IMR-90 (cell line): ENCODE measurements around the gene RBMS3. TPM values are rescaled to one million over a fixed set of nuclear protein-coding genes. Genes with fewer than 3 reads are reported as not detected.

Experiments
- ATAC-seq: fragments of 200-7000 bp; cut with Tn5 transposase; 2 replicates; pipeline ENCODE4 v1.9.1; 2020; ENCODE audit warnings: low read depth, mild to moderate bottlenecking, moderate library complexity
- BruUV-seq: library from RNA; stranded (reverse); fragments of 400-500 nt; replicated peaks from 2 replicates; lab custom pipeline; 2021; lab: Mats Ljungman, UMichigan
- CTCF ChIA-PET: fragments of 300-600 bp; formaldehyde crosslinking; extraction: SDS; loops from one replicate; lab custom pipeline; 2021; ENCODE audit warnings: antibody characterized with exemption; lab: Yijun Ruan, JAX
- POLR2A ChIA-PET: fragments of 300-600 bp; sonication (Branson Sonifier 250); formaldehyde crosslinking; loops from one replicate; lab custom pipeline; 2022; ENCODE audit warnings: antibody characterized with exemption; ENCODE audit not compliant: unreplicated experiment; lab: Charles Lee
- DNase-seq: peaks from one replicate; pipeline ENCODE4 v3.0.0; 2013
- H2AFZ ChIP-seq: replicated peaks from 2 replicates; pipeline ENCODE3; 2013; ENCODE audit warnings: low read length, mild to moderate bottlenecking; ENCODE audit not compliant: poor library complexity
- H2AK5ac ChIP-seq: 2 replicates; pipeline ENCODE4 v1.6.1; 2013; ENCODE audit warnings: low read depth, low read length, inconsistent platforms
- H2AK9ac ChIP-seq: replicated peaks from 2 replicates; pipeline ENCODE3; 2013; ENCODE audit warnings: mild to moderate bottlenecking, low read depth, low read length, moderate library complexity; ENCODE audit not compliant: poor library complexity
- H2BK120ac ChIP-seq: 2 replicates; pipeline ENCODE4 v1.6.1; 2013; ENCODE audit warnings: low read depth, low read length, inconsistent platforms
- H2BK15ac ChIP-seq: 3 replicates; pipeline ENCODE4 v1.6.1; 2013; ENCODE audit warnings: low read depth, low read length, inconsistent platforms
- H2BK20ac ChIP-seq: 2 replicates; pipeline ENCODE4 v1.6.1; 2013; ENCODE audit warnings: low read depth, mild to moderate bottlenecking, inconsistent platforms, low read length, moderate library complexity
- H2BK5ac ChIP-seq: 2 replicates; pipeline ENCODE4 v1.6.1; 2013; ENCODE audit warnings: mild to moderate bottlenecking, low read depth, low read length, inconsistent platforms; ENCODE audit not compliant: poor library complexity, severe bottlenecking
- H3K14ac ChIP-seq: replicated peaks from 2 replicates; pipeline ENCODE4 v1.6.1; 2013; ENCODE audit warnings: low read depth, low read length, inconsistent platforms
- H3K18ac ChIP-seq: 2 replicates; pipeline ENCODE4 v1.6.1; 2013; ENCODE audit warnings: low read depth, low read length, control low read depth
- H3K23ac ChIP-seq: 2 replicates; pipeline ENCODE4 v1.6.1; 2013; ENCODE audit warnings: low read depth, low read length, inconsistent platforms
- H3K27ac ChIP-seq: 2 replicates; pipeline ENCODE4 v1.5.1; 2013; ENCODE audit warnings: mild to moderate bottlenecking, control low read depth, low read length; ENCODE audit not compliant: insufficient read depth
- H3K27me3 ChIP-seq: 2 replicates; pipeline ENCODE4 v1.6.1; 2013; ENCODE audit warnings: low read length; ENCODE audit not compliant: control insufficient read depth, insufficient read depth
- H3K36me3 ChIP-seq: 2 replicates; pipeline ENCODE4 v1.6.1; 2013; ENCODE audit warnings: low read length, mixed read lengths; ENCODE audit not compliant: control insufficient read depth, insufficient read depth
- H3K4ac ChIP-seq: 2 replicates; pipeline ENCODE4 v1.6.1; 2013; ENCODE audit warnings: low read depth, low read length, inconsistent platforms
- H3K4me1 ChIP-seq: 2 replicates; pipeline ENCODE4 v1.6.1; 2013; ENCODE audit warnings: low read length, mixed read lengths; ENCODE audit not compliant: control insufficient read depth, insufficient read depth
- H3K4me2 ChIP-seq: 2 replicates; pipeline ENCODE4 v1.6.1; 2013; ENCODE audit warnings: low read depth, mild to moderate bottlenecking, control low read depth, low read length, moderate library complexity
- H3K4me3 ChIP-seq: 2 replicates; pipeline ENCODE4 v1.5.1; 2013; ENCODE audit warnings: low read depth, mild to moderate bottlenecking, control low read depth, low read length, moderate library complexity; ENCODE audit not compliant: insufficient read depth
- H3K56ac ChIP-seq: 2 replicates; pipeline ENCODE4 v1.6.1; 2013; ENCODE audit warnings: low read length, inconsistent platforms; ENCODE audit not compliant: insufficient read depth; ENCODE audit errors: extremely low read depth
- H3K79me1 ChIP-seq, 2 experiments: 2 replicates each; pipeline ENCODE4 v1.6.1; 2013; ENCODE audit warnings: low read length in 2 of 2, inconsistent platforms in 1 of 2, low read depth in 1 of 2
- H3K9ac ChIP-seq: 2 replicates; pipeline ENCODE4 v1.6.1; 2013; ENCODE audit warnings: low read depth, low read length, control low read depth
- H3K9me1 ChIP-seq: 2 replicates; pipeline ENCODE4 v1.6.1; 2013; ENCODE audit warnings: low read length, inconsistent platforms; ENCODE audit not compliant: insufficient read depth
- H3K9me3 ChIP-seq: 2 replicates; pipeline ENCODE4 v1.6.1; 2013; ENCODE audit warnings: low read length; ENCODE audit not compliant: control insufficient read depth, insufficient read depth
- H4K20me1 ChIP-seq: 2 replicates; pipeline ENCODE4 v1.6.1; 2013; ENCODE audit warnings: low read length, inconsistent platforms; ENCODE audit not compliant: insufficient read depth
- H4K5ac ChIP-seq: 2 replicates; pipeline ENCODE4 v1.6.1; 2013; ENCODE audit warnings: mild to moderate bottlenecking, low read depth, low read length, control low read depth
- H4K8ac ChIP-seq, 2 experiments: 2 replicates each; pipeline ENCODE4 v1.6.1; 2013; ENCODE audit warnings: low read depth in 2 of 2, low read length in 2 of 2, control low read depth in 1 of 2, inconsistent platforms in 1 of 2
- H4K91ac ChIP-seq: 2 replicates; pipeline ENCODE4 v1.6.1; 2013; ENCODE audit warnings: low read depth, low read length, inconsistent platforms; ENCODE audit not compliant: insufficient read depth
- MAFK ChIP-seq: IDR thresholded peaks from 2 replicates; pipeline ENCODE4 v1.6.1; 2012; ENCODE audit warnings: low read depth, low read length, improper control_type of control experiment
- MXI1 ChIP-seq: IDR thresholded peaks from 2 replicates; pipeline ENCODE4 v1.6.1; 2012; ENCODE audit warnings: low read depth, mild to moderate bottlenecking, low read length, moderate library complexity, borderline replicate concordance
- WGBS, 2 experiments: methylation state at CpG; one replicate each; pipeline versions ENCODE4 v1.1.5 to v1.1.7; 2013; ENCODE audit warnings: missing lambda C conversion rate in 2 of 2; ENCODE audit not compliant: insufficient read length in 1 of 2; ENCODE audit errors: extremely low coverage in 2 of 2; 5-methylcytosine and 5-hydroxymethylcytosine counted together
- dilution Hi-C: fragments of 300-500 bp; cut with HindIII; formaldehyde crosslinking; loops from one replicate; pipeline ENCODE4 v1.14.3; 2018; ENCODE audit warnings: low sequenced_read_pairs; ENCODE audit not compliant: unreplicated experiment
- in situ Hi-C: fragments of 300-500 bp; cut with MboI; formaldehyde crosslinking; loops from 3 replicates; pipeline ENCODE4 v1.14.3; 2019; ENCODE audit warnings: low sequenced_read_pairs, inconsistent platforms, mixed read lengths
- intact Hi-C: fragments of 100-400 bp; cut with micrococcal nuclease; formaldehyde crosslinking; loops from 2 replicates; pipeline ENCODE4 v1.10.0; 2022
- polyA plus RNA-seq, 3 experiments: library from polyadenylated mRNA; depleted of rRNA; stranded (reverse); fragments of >200 nt; gene quantifications; 2 replicates each; pipeline ENCODE4 v1.2.3, GENCODE V29; 2012; ENCODE audit warnings: low replicate concordance in 1 of 3
- total RNA-seq: library from RNA; depleted of rRNA; stranded (reverse); fragments of >200 nt; gene quantifications from 2 replicates; pipeline ENCODE4 v1.2.3, GENCODE V29; 2012

The RBMS3 gene
- total and polyA plus RNA-seq, 2 of the 4 experiments (the other 2 are of a cell fraction), result 15.2 to 127 TPM

- no peak; the same call in 1 of the 2 replicates for ATAC-seq
Observed at GRCh38 chr3:29363110-29363509, 82.2 kb downstream of the RBMS3 start.

More at GRCh38 chr3:29363110-29363509, 82.2 kb downstream of the RBMS3 start:
- intact Hi-C loops, result no loop called here
- H2AK9ac ChIP-seq, result no peak overlapping the region
- no peaks in the 10 kb centered on the region for H3K27me3 ChIP-seq
- H3K27ac ChIP-seq, result no peak overlapping the region
- no peak overlapping the region for H2AFZ ChIP-seq
- no peak overlapping the region for H4K5ac ChIP-seq
- peaks cover 1% of the 10 kb centered on the region; the same call in 1 of the 2 replicates for H3K4me1 ChIP-seq
- peaks cover 3 to 22% of the 10 kb centered on the region in 2 experiments for H3K79me1 ChIP-seq
- no peak overlapping the region for H2AK5ac ChIP-seq
- DNase-seq, result no peak
- no peak overlapping the region for H4K91ac ChIP-seq
- H3K9me3 ChIP-seq, result no peaks in the 10 kb centered on the region
- H2BK15ac ChIP-seq, result no peak overlapping the region
- no peak overlapping the region for H3K4ac ChIP-seq
- 0 out of 4 replicates have a peak overlapping the region, but pooled peaks of 1 of the 2 experiments have one; percentile 11 for H4K8ac ChIP-seq
- H4K20me1 ChIP-seq, result no peaks in the 10 kb centered on the region; the same call in none of the 2 replicates
- 0 out of 2 replicates have a peak, but pooled peaks have one; percentile 3 for TF ChIP-seq MAFK
- no peak for TF ChIP-seq MXI1
- ChIA-PET POLR2A (no interaction called here), CTCF (no interaction called here)
- no peak overlapping the region for H3K4me3 ChIP-seq
- no peak overlapping the region for H3K23ac ChIP-seq
- no CpG with 5 or more reads among the region's 2 CpGs for WGBS, 2 experiments
- H3K9me1 ChIP-seq, result no peaks in the 10 kb centered on the region
- H3K56ac ChIP-seq, result no peak overlapping the region
- no peak overlapping the region for H3K18ac ChIP-seq
- H3K9ac ChIP-seq, result no peak overlapping the region
- no peak overlapping the region for H2BK20ac ChIP-seq
- dilution Hi-C loops, result no loop called here
- H2BK5ac ChIP-seq, result no peak overlapping the region
- no TSS peak for BruUV-seq
- no peak overlapping the region for H2BK120ac ChIP-seq
- in situ Hi-C loops, result no loop called here
- 0 out of 2 replicates have a peak, but pooled peaks cover 1% of the 10 kb centered on the region for H3K36me3 ChIP-seq
- no peak overlapping the region for H3K4me2 ChIP-seq
- H3K14ac ChIP-seq, result no peak overlapping the region; the same call in 1 of the 2 replicates
